NCI-H345 treated with DMSO at 0.1 percent for 48 hours (cell line): ENCODE data around the gene NIPSNAP3A.

Experiments
- DNase-seq: peaks from one replicate; lab custom pipeline; 2025; ENCODE audit not compliant: unreplicated experiment; lab: John Stamatoyannopoulos, UW

Gene NIPSNAP3A

GRCh38 chr9:104774132-104774531, 26.6 kb downstream of the NIPSNAP3A start:
- DNase-seq, result no peak

- DNase-seq, result no peak
These were observed 27.5 kb downstream of the NIPSNAP3A start for GRCh38 chr9:104774831-104775573.

- no peak for DNase-seq
These were observed 28.1 kb downstream of the NIPSNAP3A start for GRCh38 chr9:104775574-104775936.

GRCh38 chr9:104775976-104776375, 28.5 kb downstream of the NIPSNAP3A start:
- no peak for DNase-seq

GRCh38 chr9:104776797-104777196, 29.3 kb downstream of the NIPSNAP3A start:
- no peak for DNase-seq

- no peak for DNase-seq
These were observed 31.3 kb downstream of the NIPSNAP3A start for GRCh38 chr9:104778802-104779201.

GRCh38 chr9:104779334-104779733, 31.9 kb downstream of the NIPSNAP3A start:
- peak; percentile 7 for DNase-seq

GRCh38 chr9:104779946-104780535, 32.6 kb downstream of the NIPSNAP3A start:
- DNase-seq, result no peak

- peak; percentile 21 for DNase-seq
These were observed 33.4 kb downstream of the NIPSNAP3A start for GRCh38 chr9:104780796-104781395.

- DNase-seq, result no peak
These were observed 36.1 kb downstream of the NIPSNAP3A start for GRCh38 chr9:104783588-104783987.

- no peak for DNase-seq
These were observed 36.6 kb downstream of the NIPSNAP3A start for GRCh38 chr9:104784098-104784497.

GRCh38 chr9:104786293-104786692, 38.8 kb downstream of the NIPSNAP3A start:
- no peak for DNase-seq

- no peak for DNase-seq
These were observed 40.0 kb downstream of the NIPSNAP3A start for GRCh38 chr9:104787306-104788015.

GRCh38 chr9:104788251-104788650, 40.8 kb downstream of the NIPSNAP3A start:
- no peak for DNase-seq

GRCh38 chr9:104794070-104794469, 46.6 kb downstream of the NIPSNAP3A start:
- DNase-seq, result no peak

GRCh38 chr9:104795082-104795481, 47.6 kb downstream of the NIPSNAP3A start:
- DNase-seq, result no peak

- peak; percentile 85 for DNase-seq
These were observed 48.4 kb downstream of the NIPSNAP3A start for GRCh38 chr9:104795857-104796256.

- DNase-seq, result no peak
These were observed 50.9 kb downstream of the NIPSNAP3A start for GRCh38 chr9:104798209-104798995.

GRCh38 chr9:104800068-104800785, 52.7 kb downstream of the NIPSNAP3A start:
- DNase-seq, result no peak

GRCh38 chr9:104802110-104802509, 54.6 kb downstream of the NIPSNAP3A start:
- no peak for DNase-seq
